K562 (cell line): ENCODE measurements around the gene ARID4B. TPM values are rescaled to one million over a fixed set of nuclear protein-coding genes. Genes with fewer than 3 reads are reported as not detected.

ENCODE experiments used
- ARHGAP35 ChIP-seq: fragments of 450-650 bp; IDR thresholded peaks from 2 replicates; pipeline ENCODE4 v1.6.1; 2018; ENCODE audit not compliant: partially characterized antibody
- ELF4 ChIP-seq: fragments of 450-650 bp; formaldehyde crosslinking; IDR thresholded peaks from 2 replicates; pipeline ENCODE4 v1.4.0; 2022; ENCODE audit warnings: missing genetic modification characterization
- NEUROD1 ChIP-seq: fragments of 150-350 bp; IDR thresholded peaks from 2 replicates; pipeline ENCODE4 v1.6.1; 2014; ENCODE audit warnings: borderline replicate concordance, low read length, low read depth; ENCODE audit not compliant: partially characterized antibody
- NFATC3 ChIP-seq: fragments of 450-650 bp; IDR thresholded peaks from 2 replicates; pipeline ENCODE4 v1.6.1; 2017; ENCODE audit warnings: mild to moderate bottlenecking
- NONO ChIP-seq, 2 experiments: fragments of 200-400 bp in 1 of 2; fragments of 450-650 bp in 1 of 2; formaldehyde crosslinking in 1 of 2; IDR thresholded peaks; 2 replicates each; pipeline ENCODE4 v1.6.1; 2017; ENCODE audit warnings: low read depth in 2 of 2, mild to moderate bottlenecking in 2 of 2, moderate library complexity in 2 of 2, low read length in 1 of 2
- NR2F6 ChIP-seq: fragments of 450-650 bp; formaldehyde crosslinking; IDR thresholded peaks from 2 replicates; pipeline ENCODE4 v1.4.0; 2020; ENCODE audit warnings: mild to moderate bottlenecking
- OTX1 ChIP-seq: fragments of 450-650 bp; formaldehyde crosslinking; IDR thresholded peaks from 2 replicates; pipeline ENCODE4 v1.4.0; 2022; ENCODE audit warnings: mild to moderate bottlenecking
- RBBP5 ChIP-seq: fragments of 200-600 bp; sonication (generic); IDR thresholded peaks from 2 replicates; pipeline ENCODE4 v1.6.1; 2012; ENCODE audit warnings: borderline replicate concordance, mild to moderate bottlenecking, low read length, control low read depth, inconsistent platforms; ENCODE audit not compliant: insufficient read depth, poor library complexity, severe bottlenecking
- RREB1 ChIP-seq: fragments of 250-450 bp; sonication (Bioruptor Pico); IDR thresholded peaks from 2 replicates; pipeline ENCODE4 v1.4.0; 2020
- SAP30 ChIP-seq: fragments of 200-600 bp; sonication (generic); IDR thresholded peaks from 2 replicates; pipeline ENCODE4 v1.6.1; 2012; ENCODE audit warnings: borderline replicate concordance, low read depth, mild to moderate bottlenecking, moderate library complexity, low read length, control low read depth, inconsistent platforms; ENCODE audit not compliant: insufficient read depth, poor library complexity, severe bottlenecking
- ZNF766 ChIP-seq: fragments of 200-800 bp; sonication (Bioruptor generic); conservative IDR thresholded peaks from 2 replicates; pipeline ENCODE4 v1.6.1; 2016; ENCODE audit warnings: missing genetic modification characterization, missing compliant biosample characterization
- polyA plus RNA-seq, 8 experiments: library from polyadenylated mRNA; depleted of rRNA in 4 of 8; stranded (reverse) in 5 of 8; unstranded in 3 of 8; fragments of >200 nt; fragmentation: Nextera tagmentation in 2 of 8; fragmentation: Illumina TruSeq in 1 of 8; extraction: Ambion mirVana in 2 of 8; extraction: Trizol in 1 of 8; gene quantifications; 2 replicates each; pipeline versions ENCODE4 v1.2.1 to v1.2.3, GENCODE V29; 2011 to 2014; ENCODE audit warnings: inconsistent platforms in 1 of 8, missing spikeins in 1 of 8
- total RNA-seq, 7 experiments: library from RNA; depleted of rRNA in 6 of 7; stranded (reverse); fragments of >200 nt in 6 of 7; fragmentation: Illumina TruSeq in 2 of 7; extraction: Trizol in 2 of 7; gene quantifications; 2 replicates each; pipeline versions ENCODE4 v1.2.1 to v1.2.3, GENCODE V29; 2011 to 2021; ENCODE audit warnings: low replicate concordance in 1 of 7
- TF ChIP-seq, protein P1 (sequence below): IDR thresholded peaks from 2 replicates; pipeline ENCODE4 v1.6.1; 2014; ENCODE audit warnings: antibody characterized with exemption
- TF ChIP-seq, protein P2 (sequence below): fragments of 250-450 bp; sonication (Bioruptor Pico); IDR thresholded peaks from 2 replicates; pipeline ENCODE4 v1.5.0; 2021; ENCODE audit warnings: mild to moderate bottlenecking, moderate library complexity
- TF ChIP-seq, protein P3 (sequence below): fragments of 250-450 bp; sonication (Bioruptor Pico); IDR thresholded peaks from 2 replicates; pipeline ENCODE4 v1.5.0; 2020; ENCODE audit warnings: mild to moderate bottlenecking

ARID4B gene
- total and polyA plus RNA-seq, 9 of the 15 experiments (the other 6 are each of a cell fraction or from before 2014, with no cell fraction given) = 8.4 to 38.9 (median 18.5) TPM

DNA sequence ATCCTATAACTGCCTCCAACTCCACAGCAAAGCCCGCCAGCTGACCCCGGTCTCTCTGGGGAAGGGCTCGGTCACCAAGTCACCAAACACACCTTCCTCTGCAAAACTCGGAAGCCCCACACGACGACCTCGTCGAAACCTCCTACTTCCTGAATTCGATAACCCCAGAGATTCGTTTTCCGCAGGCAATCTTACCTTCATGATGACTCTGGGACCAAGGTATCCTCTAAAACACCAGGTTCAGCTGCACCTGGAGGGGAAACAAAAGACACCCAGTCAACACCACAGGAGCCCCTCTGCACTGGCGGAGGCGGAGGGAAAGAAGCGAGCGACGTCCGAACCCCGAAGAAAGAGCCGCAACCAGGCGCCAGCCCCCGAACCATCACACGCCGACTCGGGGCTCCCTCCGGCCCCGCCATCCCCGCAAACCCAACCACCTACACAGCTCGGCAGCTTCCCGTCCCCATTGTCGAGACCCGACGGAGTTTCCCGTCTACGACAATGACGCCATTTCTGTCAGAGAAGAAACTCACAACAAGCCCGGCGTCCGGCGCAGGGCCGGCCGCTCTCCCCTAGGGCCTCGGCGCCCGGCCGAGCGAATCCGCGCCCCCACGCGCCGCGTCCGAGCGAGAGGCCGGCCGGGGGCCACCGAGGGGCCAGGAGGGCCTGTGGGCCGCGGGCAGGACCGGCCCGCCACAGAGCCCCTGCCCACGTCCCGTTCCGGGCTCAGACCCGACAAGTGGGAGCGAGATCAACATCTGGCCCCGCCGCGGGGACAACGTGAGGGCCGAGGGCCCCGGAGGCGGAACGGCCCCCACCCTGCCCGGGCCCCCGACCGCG, 1.0 kb downstream of the ARID4B start (continued):
- TF ChIP-seq, protein P1, sequence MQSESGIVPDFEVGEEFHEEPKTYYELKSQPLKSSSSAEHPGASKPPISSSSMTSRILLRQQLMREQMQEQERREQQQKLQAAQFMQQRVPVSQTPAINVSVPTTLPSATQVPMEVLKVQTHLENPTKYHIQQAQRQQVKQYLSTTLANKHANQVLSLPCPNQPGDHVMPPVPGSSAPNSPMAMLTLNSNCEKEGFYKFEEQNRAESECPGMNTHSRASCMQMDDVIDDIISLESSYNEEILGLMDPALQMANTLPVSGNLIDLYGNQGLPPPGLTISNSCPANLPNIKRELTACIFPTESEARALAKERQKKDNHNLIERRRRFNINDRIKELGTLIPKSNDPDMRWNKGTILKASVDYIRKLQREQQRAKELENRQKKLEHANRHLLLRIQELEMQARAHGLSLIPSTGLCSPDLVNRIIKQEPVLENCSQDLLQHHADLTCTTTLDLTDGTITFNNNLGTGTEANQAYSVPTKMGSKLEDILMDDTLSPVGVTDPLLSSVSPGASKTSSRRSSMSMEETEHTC = no peak
- TF ChIP-seq ARHGAP35 (no peak), NEUROD1 (no peak), NR2F6 (CRISPR knock-in tag) (no peak), SAP30 (peak; percentile 83), ELF4 (no peak), RBBP5 (peak; percentile 97), NFATC3 (no peak), NONO (IDR thresholded peaks at IDR 0.05; ENCODE audit: low read depth in 2 of 2, low read length in 1 of 2) (0 out of 4 replicates have a peak, but pooled peaks of 1 of the 2 experiments have one; percentile 50), ZNF766 (CRISPR knock-in tag) (no peak), RREB1 (CRISPR knock-in tag) (no peak), OTX1 (CRISPR knock-in tag) (no peak)
- TF ChIP-seq, protein P2, sequence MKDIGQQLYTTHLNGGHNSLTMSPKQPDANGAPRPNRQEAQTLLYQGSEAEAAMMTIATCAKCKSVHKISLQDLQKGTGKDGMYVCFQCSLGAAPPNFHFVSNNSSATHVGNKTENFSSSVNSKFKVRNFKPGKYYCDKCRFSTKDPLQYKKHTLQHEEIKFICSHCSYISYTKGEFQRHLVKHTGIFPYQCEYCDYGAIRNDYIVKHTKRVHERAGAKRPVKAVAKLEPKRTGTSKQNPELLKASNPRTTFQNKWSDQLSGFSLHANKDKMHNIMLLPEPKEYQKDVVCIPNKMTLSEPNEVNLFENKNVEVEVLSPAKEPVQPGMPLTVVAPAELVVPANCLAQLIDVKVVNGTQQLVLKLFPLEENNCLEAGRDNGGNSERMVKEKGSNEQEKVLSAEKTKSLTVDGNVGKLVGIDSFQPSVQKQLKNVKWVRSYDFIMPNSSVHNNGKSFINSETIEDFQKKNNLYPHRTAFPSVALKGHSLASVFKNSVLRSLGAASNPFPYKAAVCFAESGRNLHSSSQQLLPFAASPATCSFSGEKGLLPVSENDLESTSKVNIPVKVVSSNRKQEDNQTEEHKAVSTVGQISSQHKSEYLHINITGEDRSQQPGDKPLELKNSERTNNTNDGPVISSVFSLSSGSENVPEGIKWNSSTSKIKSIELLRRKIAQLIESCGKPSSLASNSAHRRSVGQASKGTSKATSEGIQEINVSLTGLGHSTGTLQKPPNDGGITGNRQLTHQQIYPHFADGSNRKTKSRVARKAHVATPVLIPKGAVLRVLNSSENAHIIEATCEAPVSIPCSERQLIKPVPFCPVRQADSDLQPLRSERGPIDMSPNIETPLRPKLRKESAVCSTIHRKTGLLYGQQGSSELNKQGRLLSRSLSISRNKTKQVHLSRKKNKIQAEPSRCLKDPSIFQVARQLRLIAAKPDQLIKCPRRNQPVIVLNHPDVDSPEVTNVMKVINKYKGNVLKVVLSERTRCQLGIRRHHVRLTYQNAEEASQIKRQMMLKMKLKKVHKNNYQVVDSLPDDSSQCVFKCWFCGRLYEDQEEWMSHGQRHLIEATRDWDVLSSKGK = no peak
- TF ChIP-seq, protein P3, sequence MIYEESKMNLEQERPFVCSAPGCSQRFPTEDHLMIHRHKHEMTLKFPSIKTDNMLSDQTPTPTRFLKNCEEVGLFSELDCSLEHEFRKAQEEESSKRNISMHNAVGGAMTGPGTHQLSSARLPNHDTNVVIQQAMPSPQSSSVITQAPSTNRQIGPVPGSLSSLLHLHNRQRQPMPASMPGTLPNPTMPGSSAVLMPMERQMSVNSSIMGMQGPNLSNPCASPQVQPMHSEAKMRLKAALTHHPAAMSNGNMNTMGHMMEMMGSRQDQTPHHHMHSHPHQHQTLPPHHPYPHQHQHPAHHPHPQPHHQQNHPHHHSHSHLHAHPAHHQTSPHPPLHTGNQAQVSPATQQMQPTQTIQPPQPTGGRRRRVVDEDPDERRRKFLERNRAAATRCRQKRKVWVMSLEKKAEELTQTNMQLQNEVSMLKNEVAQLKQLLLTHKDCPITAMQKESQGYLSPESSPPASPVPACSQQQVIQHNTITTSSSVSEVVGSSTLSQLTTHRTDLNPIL (CRISPR knock-in tag) = no peak
